ENCODE measurements around the gene TBC1D22A. TPM values are rescaled to one million over a fixed set of nuclear protein-coding genes. Genes with fewer than 3 reads are reported as not detected.

TBC1D22A gene
- polyA plus RNA-seq, 1 donor (not counting 4 experiments of a cell fraction or from before 2014, with no cell fraction given), result 20.9 TPM

DNA sequence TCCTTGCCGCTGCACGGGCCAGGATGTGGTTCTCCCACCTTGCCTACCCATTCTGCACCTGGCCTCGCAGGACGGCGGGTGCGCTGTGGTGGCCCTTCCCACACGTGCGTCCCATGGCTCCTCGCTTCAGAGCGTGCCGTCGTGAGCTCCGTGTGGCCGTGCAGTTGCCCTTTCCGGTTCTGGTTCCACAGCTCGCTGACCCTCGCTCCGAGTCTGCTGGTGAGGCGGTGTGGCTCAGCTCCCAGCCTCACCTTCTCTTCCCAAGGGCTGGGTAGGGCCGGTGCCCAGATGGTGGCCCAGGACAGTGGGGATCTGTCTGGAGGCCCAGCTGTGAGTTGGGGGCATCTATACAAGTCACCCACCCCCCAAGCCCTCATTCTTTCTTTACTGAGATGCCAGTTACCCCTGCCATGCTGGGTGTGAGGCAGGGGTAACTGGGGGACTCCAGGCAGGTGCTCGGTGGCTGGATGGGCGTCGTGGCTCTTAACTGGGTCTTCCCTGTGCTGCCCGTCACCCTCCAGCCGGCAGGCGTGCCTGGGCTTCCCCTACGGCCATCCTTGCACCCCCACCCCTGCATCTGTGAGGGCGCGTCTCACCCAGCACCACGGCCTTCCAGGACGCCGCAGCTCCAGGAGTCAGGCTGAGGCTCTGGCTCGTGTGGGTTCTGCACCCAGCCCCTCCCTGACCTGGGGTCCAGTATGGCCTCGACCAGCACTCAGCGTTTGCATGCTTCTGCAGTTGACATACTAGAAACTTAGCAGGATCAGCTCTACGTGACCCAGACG, 395.2 kb downstream of the TBC1D22A start:
- no peak overlapping the region for H3K27ac ChIP-seq (ENCODE audit: control insufficient read depth, insufficient read depth, low read length)
- no peak overlapping the region for H3K4me2 ChIP-seq (ENCODE audit: control insufficient read depth, extremely low read depth, insufficient read depth, low read depth, low read length)
- no peak overlapping the region for H3K4me3 ChIP-seq (ENCODE audit: control insufficient read depth in 2 of 3, extremely low read depth in 1 of 3, insufficient read depth in 2 of 3, low read depth in 1 of 3, low read length in 3 of 3)
- no peak overlapping the region for H3K9ac ChIP-seq (ENCODE audit: control insufficient read depth, extremely low read depth, insufficient read depth, low read length)
- peaks cover 2 to 3% of the 10 kb centered on the region in 2 experiments for H3K36me3 ChIP-seq (ENCODE audit: control insufficient read depth in 2 of 2, extremely low read depth in 1 of 2, insufficient read depth in 2 of 2, low read length in 2 of 2)
- no peaks in the 10 kb centered on the region for H3K4me1 ChIP-seq (ENCODE audit: control insufficient read depth, extremely low read depth, insufficient read depth, low read length)
- H3K9me1 ChIP-seq (ENCODE audit: control insufficient read depth, extremely low read depth, insufficient read depth, low read length), result no peaks in the 10 kb centered on the region
- H3K79me2 ChIP-seq (ENCODE audit: control insufficient read depth, insufficient read depth, low read length), result no peaks in the 10 kb centered on the region
- dilution Hi-C loops (cut with MboI; ENCODE audit: extremely low pct_ligation_motif_present, low sequenced_read_pairs), result no loop called here
- no peak for TF ChIP-seq EZH2 (IDR thresholded peaks at IDR 0.05; ENCODE audit: low read length)
- no peaks in the 10 kb centered on the region for H4K20me1 ChIP-seq (ENCODE audit: control insufficient read depth, extremely low read depth, insufficient read depth, low read length)
- no peak overlapping the region for H2AFZ ChIP-seq (ENCODE audit: control insufficient read depth, low read length)
- no peaks in the 10 kb centered on the region for H3K27me3 ChIP-seq (ENCODE audit: control insufficient read depth, extremely low read depth, insufficient read depth, low read length)
- H3K9me3 ChIP-seq (ENCODE audit: control insufficient read depth, low read depth, low read length), result no peaks in the 10 kb centered on the region
- FAIRE-seq, result no peak
- no peak for DNase-seq (ENCODE audit: low read depth, low spot score)

- no peaks in the 10 kb centered on the region for H3K79me2 ChIP-seq (ENCODE audit: control insufficient read depth, insufficient read depth, low read length)
- dilution Hi-C loops (cut with MboI; ENCODE audit: extremely low pct_ligation_motif_present, low sequenced_read_pairs), result no loop called here
These were observed 396.0 kb downstream of the TBC1D22A start for GRCh38 chr22:47158457-47158856.

More at GRCh38 chr22:47158457-47158856, 396.0 kb downstream of the TBC1D22A start:
- H3K4me2 ChIP-seq (ENCODE audit: control insufficient read depth, extremely low read depth, insufficient read depth, low read depth, low read length), result no peak overlapping the region
- H4K20me1 ChIP-seq (ENCODE audit: control insufficient read depth, extremely low read depth, insufficient read depth, low read length), result no peaks in the 10 kb centered on the region
- FAIRE-seq (no peak), DNase-seq (ENCODE audit: low read depth, low spot score) (no peak)
- H3K9ac ChIP-seq (ENCODE audit: control insufficient read depth, extremely low read depth, insufficient read depth, low read length), result no peak overlapping the region
- TF ChIP-seq, protein P1, sequence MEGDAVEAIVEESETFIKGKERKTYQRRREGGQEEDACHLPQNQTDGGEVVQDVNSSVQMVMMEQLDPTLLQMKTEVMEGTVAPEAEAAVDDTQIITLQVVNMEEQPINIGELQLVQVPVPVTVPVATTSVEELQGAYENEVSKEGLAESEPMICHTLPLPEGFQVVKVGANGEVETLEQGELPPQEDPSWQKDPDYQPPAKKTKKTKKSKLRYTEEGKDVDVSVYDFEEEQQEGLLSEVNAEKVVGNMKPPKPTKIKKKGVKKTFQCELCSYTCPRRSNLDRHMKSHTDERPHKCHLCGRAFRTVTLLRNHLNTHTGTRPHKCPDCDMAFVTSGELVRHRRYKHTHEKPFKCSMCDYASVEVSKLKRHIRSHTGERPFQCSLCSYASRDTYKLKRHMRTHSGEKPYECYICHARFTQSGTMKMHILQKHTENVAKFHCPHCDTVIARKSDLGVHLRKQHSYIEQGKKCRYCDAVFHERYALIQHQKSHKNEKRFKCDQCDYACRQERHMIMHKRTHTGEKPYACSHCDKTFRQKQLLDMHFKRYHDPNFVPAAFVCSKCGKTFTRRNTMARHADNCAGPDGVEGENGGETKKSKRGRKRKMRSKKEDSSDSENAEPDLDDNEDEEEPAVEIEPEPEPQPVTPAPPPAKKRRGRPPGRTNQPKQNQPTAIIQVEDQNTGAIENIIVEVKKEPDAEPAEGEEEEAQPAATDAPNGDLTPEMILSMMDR (optimal IDR thresholded peaks at IDR 0.05 in 1 of 3, IDR thresholded peaks at IDR 0.05 in 1 of 3, conservative IDR thresholded peaks at IDR 0.05 in 1 of 3; ENCODE audit: extremely low read depth in 1 of 3, insufficient read depth in 2 of 3, low read length in 3 of 3), result no peak
- no peak for TF ChIP-seq EZH2 (IDR thresholded peaks at IDR 0.05; ENCODE audit: low read length)
- no peak overlapping the region for H3K4me3 ChIP-seq (ENCODE audit: control insufficient read depth in 2 of 3, extremely low read depth in 1 of 3, insufficient read depth in 2 of 3, low read depth in 1 of 3, low read length in 3 of 3)
- H3K36me3 ChIP-seq (ENCODE audit: control insufficient read depth in 2 of 2, extremely low read depth in 1 of 2, insufficient read depth in 2 of 2, low read length in 2 of 2), result peaks cover 2 to 3% of the 10 kb centered on the region in 2 experiments
- no peaks in the 10 kb centered on the region for H3K27me3 ChIP-seq (ENCODE audit: control insufficient read depth, extremely low read depth, insufficient read depth, low read length)
- H2AFZ ChIP-seq (ENCODE audit: control insufficient read depth, low read length), result no peak overlapping the region
- H3K9me3 ChIP-seq (ENCODE audit: control insufficient read depth, low read depth, low read length), result no peaks in the 10 kb centered on the region
- H3K4me1 ChIP-seq (ENCODE audit: control insufficient read depth, extremely low read depth, insufficient read depth, low read length), result no peaks in the 10 kb centered on the region
- H3K27ac ChIP-seq (ENCODE audit: control insufficient read depth, insufficient read depth, low read length), result no peak overlapping the region
- H3K9me1 ChIP-seq (ENCODE audit: control insufficient read depth, extremely low read depth, insufficient read depth, low read length), result no peaks in the 10 kb centered on the region

Data from keratinocyte (primary cell).